ENCODE results near the gene GPC6.

DNA sequence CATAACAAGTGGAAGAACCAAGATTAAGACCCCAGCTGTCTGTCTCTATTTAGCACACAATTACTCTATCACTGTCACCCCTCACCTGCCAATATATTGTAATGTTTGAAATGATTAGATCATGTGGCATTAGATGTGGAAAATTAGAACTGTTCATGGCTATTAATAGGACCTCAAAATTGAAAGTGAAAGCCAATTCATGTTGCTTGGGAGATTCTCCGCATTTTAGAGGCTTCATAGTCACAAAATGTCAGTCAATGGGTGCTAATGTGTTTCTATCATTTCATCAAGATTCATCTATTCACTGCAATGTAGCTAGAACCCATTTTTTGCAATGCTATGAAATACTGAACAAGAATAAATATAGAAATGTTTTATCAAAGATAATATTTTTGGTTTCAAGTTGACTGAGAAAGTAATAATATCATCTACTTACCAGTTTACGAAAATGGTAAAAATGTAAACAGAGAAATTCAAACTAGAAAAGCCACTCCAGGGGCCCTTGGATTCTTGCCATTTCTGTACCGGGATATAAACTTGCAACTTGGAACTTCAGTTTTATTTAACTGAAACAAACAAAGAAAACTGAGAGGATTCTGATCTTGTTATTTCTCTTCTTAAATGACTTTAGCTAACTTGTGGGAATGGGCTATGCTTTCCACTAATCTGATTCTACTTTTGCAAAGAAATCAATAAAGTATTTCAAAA is 864.3 kb downstream of the GPC6 start:
- no peak for TF ChIP-seq CTCF (IDR thresholded peaks at IDR 0.05; ENCODE audit: low read depth, low read length)
- no peak for TF ChIP-seq EZH2phosphoT487 (IDR thresholded peaks at IDR 0.05; ENCODE audit: low read depth)
